Activated CD8-positive, alpha-beta T cell treated with anti-CD3 and anti-CD28 coated beads for 36 hours (primary cell): Measurements from ENCODE around the gene TNRC6C. TPM values are rescaled to one million over a fixed set of nuclear protein-coding genes. Genes with fewer than 3 reads are reported as not detected.
A peak's percentile ranks its signal among the peaks of the same experiment; 100 is the strongest.
"Not testable (repeated sequence)": the region's sequence is repeated elsewhere in the genome, so short reads cannot be mapped to it uniquely, and the experiment has no call there.

Source experiments
- ATAC-seq: fragments of 200-7000 bp; cut with Tn5 transposase; one replicate; pipeline ENCODE4 v1.10.0; 2021; ENCODE audit warnings: mild to moderate bottlenecking, moderate library complexity
- CTCF ChIA-PET: fragments of 350-600 bp; sonication (Branson Sonifier 250); formaldehyde crosslinking; loops from one replicate; lab custom pipeline; 2021; ENCODE audit warnings: antibody characterized with exemption; lab: Charles Lee
- POLR2A ChIA-PET: fragments of 350-600 bp; sonication (Branson Sonifier 250); formaldehyde crosslinking; loops from one replicate; lab custom pipeline; 2021; ENCODE audit warnings: antibody characterized with exemption; lab: Charles Lee
- DNase-seq: peaks from one replicate; pipeline ENCODE4 v3.0.0-alpha.2; 2020
- H3K27ac Mint-ChIP-seq: one replicate; pipeline ENCODE4 v1.8.0; 2021; ENCODE audit warnings: mild to moderate bottlenecking, mixed read lengths
- H3K27me3 Mint-ChIP-seq: one replicate; pipeline ENCODE4 v1.8.0; 2021; ENCODE audit warnings: mixed read lengths
- H3K36me3 Mint-ChIP-seq: one replicate; pipeline ENCODE4 v1.8.0; 2021; ENCODE audit warnings: low read depth, mixed read lengths
- H3K4me1 Mint-ChIP-seq: one replicate; pipeline ENCODE4 v1.8.0; 2021; ENCODE audit warnings: low read depth, mixed read lengths
- H3K4me3 Mint-ChIP-seq: one replicate; pipeline ENCODE4 v1.8.0; 2021; ENCODE audit warnings: mild to moderate bottlenecking, moderate library complexity, mixed read lengths
- H3K9me3 Mint-ChIP-seq: one replicate; pipeline ENCODE4 v1.8.0; 2021; ENCODE audit warnings: mixed read lengths
- CTCF ChIP-seq: fragments of 200-600 bp; IDR thresholded peaks from one replicate; pipeline ENCODE4 v1.8.0; 2022; ENCODE audit warnings: antibody characterized with exemption, mild to moderate bottlenecking
- intact Hi-C: fragments of 100-400 bp; cut with micrococcal nuclease; formaldehyde crosslinking; loops from one replicate; pipeline ENCODE4 v1.10.0; 2022
- total RNA-seq, 2 experiments: library from RNA; stranded (reverse); gene quantifications; one replicate each; pipeline ENCODE4 v1.2.3, GENCODE V29; 2021

Gene TNRC6C
- total RNA-seq, 2 experiments from 2014 or later: 26.4 to 26.6 TPM

GRCh38 chr17:77973953-77974352, 15.4 kb downstream of the TNRC6C start:
- Mint-ChIP-seq H3K4me1 (peaks cover 60% of the 10 kb centered on the region), H3K36me3 (peaks cover 3% of the 10 kb centered on the region), H3K4me3 (no peak overlapping the region), H3K27me3 (no peaks in the 10 kb centered on the region), H3K27ac (no peak overlapping the region), H3K9me3 (no peaks in the 10 kb centered on the region)
- no peak for TF ChIP-seq CTCF
- ChIA-PET POLR2A (no interaction called here), CTCF (interaction anchor here (1.0 to 5.0 kb wide), 5 partner anchors 11 to 45 kb away, joined by 3 to 22 read pairs (median 4); partner anchors contain the start of gene TNRC6C)
- ATAC-seq: no peak
- intact Hi-C loops: no loop called here
- DNase-seq: no peak

GRCh38 chr17:77974396-77974795, 15.9 kb downstream of the TNRC6C start:
- Mint-ChIP-seq H3K27me3 (no peaks in the 10 kb centered on the region), H3K4me3 (no peak overlapping the region), H3K27ac (no peak overlapping the region), H3K36me3 (peaks cover 3% of the 10 kb centered on the region), H3K4me1 (peaks cover 60% of the 10 kb centered on the region), H3K9me3 (no peaks in the 10 kb centered on the region)
- POLR2A ChIA-PET: no interaction called here
- no peak for TF ChIP-seq CTCF
- CTCF ChIA-PET: interaction anchor here (1.0 to 2.5 kb wide), 2 partner anchors 16 to 45 kb away, joined by 3 to 6 read pairs; partner anchors contain the start of gene TNRC6C
- intact Hi-C loops: no loop called here
- no peak for DNase-seq
- no peak for ATAC-seq

GRCh38 chr17:77982430-77982829, 23.9 kb downstream of the TNRC6C start:
- H3K4me3 Mint-ChIP-seq, DNase-seq, H3K27me3 Mint-ChIP-seq, H3K9me3 Mint-ChIP-seq, H3K27ac Mint-ChIP-seq, intact Hi-C loops, ATAC-seq, CTCF ChIA-PET: not testable (repeated sequence)
- Mint-ChIP-seq H3K36me3 (peaks cover 21% of the 10 kb centered on the region), H3K4me1 (peaks cover 25% of the 10 kb centered on the region)
- POLR2A ChIA-PET: interaction anchor here (0.6 to 1.3 kb wide), 2 partner anchors 19 to 823 kb away, joined by 3 read pairs; no protein-coding TSS in a partner anchor

GRCh38 chr17:77990301-77990700, 31.8 kb downstream of the TNRC6C start:
- peaks cover 47% of the 10 kb centered on the region for H3K4me1 Mint-ChIP-seq
- ChIA-PET CTCF (interaction anchor here (0.8 to 1.0 kb wide), 2 partner anchors 9 to 29 kb away, joined by 3 read pairs; no protein-coding TSS in a partner anchor), POLR2A (no interaction called here)
- no peaks in the 10 kb centered on the region for H3K9me3 Mint-ChIP-seq
- peak; percentile 30 for ATAC-seq
- no peak overlapping the region for H3K27ac Mint-ChIP-seq
- H3K27me3 Mint-ChIP-seq: no peaks in the 10 kb centered on the region
- H3K36me3 Mint-ChIP-seq: no peaks in the 10 kb centered on the region
- no peak for TF ChIP-seq CTCF
- intact Hi-C loops: no loop called here
- DNase-seq: no peak
- H3K4me3 Mint-ChIP-seq: no peak overlapping the region

- H3K27ac Mint-ChIP-seq, H3K36me3 Mint-ChIP-seq, ATAC-seq, H3K4me3 Mint-ChIP-seq, H3K9me3 Mint-ChIP-seq, intact Hi-C loops, DNase-seq, H3K27me3 Mint-ChIP-seq: not testable (repeated sequence)
- POLR2A ChIA-PET: interaction anchor here (1.0 to 1.3 kb wide), 3 partner anchors 13 to 26 kb away, joined by 3 to 4 read pairs (median 3); no protein-coding TSS in a partner anchor
- H3K4me1 Mint-ChIP-seq: peaks cover 55% of the 10 kb centered on the region
- CTCF ChIA-PET: interaction anchor here (1.4 to 2.6 kb wide), 3 partner anchors 15 to 20 kb away, joined by 3 to 7 read pairs (median 3); no protein-coding TSS in a partner anchor
These were observed 35.2 kb downstream of the TNRC6C start for GRCh38 chr17:77993735-77994134.

GRCh38 chr17:77995146-77995852, 36.8 kb downstream of the TNRC6C start:
- TF ChIP-seq CTCF: no peak
- Mint-ChIP-seq H3K4me3 (peak overlapping the region; percentile 6), H3K9me3 (no peaks in the 10 kb centered on the region), H3K27me3 (no peaks in the 10 kb centered on the region), H3K27ac (peak overlapping the region; percentile 60), H3K4me1 (peaks cover 55% of the 10 kb centered on the region), H3K36me3 (peaks cover 7% of the 10 kb centered on the region)
- DNase-seq (peak; percentile 42), ATAC-seq (peak; percentile 75)
- ChIA-PET CTCF (interaction anchor here (1.0 to 1.1 kb wide), 2 partner anchors 10 to 18 kb away, joined by 3 to 5 read pairs; no protein-coding TSS in a partner anchor), POLR2A (interaction anchor here (0.9 kb wide), 1 partner anchor 16 kb away, joined by 4 read pairs; no protein-coding TSS in a partner anchor)
- intact Hi-C loops: no loop called here
